ENCODE results near the gene IZUMO1.

GRCh38 chr19:48751845-48752495 is 5.3 kb upstream of the IZUMO1 start:
- TF ChIP-seq CTCF (IDR thresholded peaks at IDR 0.05) (no peak), POLR2A (IDR thresholded peaks at IDR 0.05) (no peak)

Data from Peyer's patch (tissue), 4 donors.